ENCODE data around the gene CCDC141.

DNA sequence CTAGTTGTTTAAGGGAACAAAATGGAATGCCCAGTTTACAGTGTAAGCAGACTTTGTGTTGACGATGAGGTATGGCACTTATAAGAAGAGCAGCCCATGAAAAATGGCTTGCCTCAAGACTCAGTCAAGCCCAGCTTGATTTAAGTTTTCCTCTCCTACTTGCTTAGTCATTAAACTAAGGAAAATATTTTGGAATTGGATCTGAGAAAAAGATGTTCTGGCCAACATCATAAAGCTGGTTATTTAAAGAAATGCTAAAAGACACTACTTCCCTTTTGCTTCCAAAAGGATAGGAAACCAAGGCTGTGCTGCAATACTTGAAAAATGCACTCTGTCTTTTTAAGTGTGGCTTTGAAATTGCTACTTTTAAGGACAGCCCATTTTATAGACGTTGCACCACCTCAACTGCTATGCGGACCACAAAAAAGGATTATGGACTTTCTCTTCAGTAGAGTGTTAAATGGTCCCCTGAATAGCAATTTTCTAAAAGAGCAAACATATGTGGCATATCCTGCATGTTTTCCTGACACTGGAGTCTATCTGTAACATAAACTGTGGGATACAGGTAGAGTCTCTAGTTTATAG lies 32.1 kb downstream of the CCDC141 start:
- TF ChIP-seq POLR2AphosphoS5 (IDR thresholded peaks at IDR 0.05; ENCODE audit: low read depth): no peak
- TF ChIP-seq, protein P1, sequence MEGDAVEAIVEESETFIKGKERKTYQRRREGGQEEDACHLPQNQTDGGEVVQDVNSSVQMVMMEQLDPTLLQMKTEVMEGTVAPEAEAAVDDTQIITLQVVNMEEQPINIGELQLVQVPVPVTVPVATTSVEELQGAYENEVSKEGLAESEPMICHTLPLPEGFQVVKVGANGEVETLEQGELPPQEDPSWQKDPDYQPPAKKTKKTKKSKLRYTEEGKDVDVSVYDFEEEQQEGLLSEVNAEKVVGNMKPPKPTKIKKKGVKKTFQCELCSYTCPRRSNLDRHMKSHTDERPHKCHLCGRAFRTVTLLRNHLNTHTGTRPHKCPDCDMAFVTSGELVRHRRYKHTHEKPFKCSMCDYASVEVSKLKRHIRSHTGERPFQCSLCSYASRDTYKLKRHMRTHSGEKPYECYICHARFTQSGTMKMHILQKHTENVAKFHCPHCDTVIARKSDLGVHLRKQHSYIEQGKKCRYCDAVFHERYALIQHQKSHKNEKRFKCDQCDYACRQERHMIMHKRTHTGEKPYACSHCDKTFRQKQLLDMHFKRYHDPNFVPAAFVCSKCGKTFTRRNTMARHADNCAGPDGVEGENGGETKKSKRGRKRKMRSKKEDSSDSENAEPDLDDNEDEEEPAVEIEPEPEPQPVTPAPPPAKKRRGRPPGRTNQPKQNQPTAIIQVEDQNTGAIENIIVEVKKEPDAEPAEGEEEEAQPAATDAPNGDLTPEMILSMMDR (IDR thresholded peaks at IDR 0.05; ENCODE audit: insufficient read depth, low read length): no peak
- TF ChIP-seq, protein P2, sequence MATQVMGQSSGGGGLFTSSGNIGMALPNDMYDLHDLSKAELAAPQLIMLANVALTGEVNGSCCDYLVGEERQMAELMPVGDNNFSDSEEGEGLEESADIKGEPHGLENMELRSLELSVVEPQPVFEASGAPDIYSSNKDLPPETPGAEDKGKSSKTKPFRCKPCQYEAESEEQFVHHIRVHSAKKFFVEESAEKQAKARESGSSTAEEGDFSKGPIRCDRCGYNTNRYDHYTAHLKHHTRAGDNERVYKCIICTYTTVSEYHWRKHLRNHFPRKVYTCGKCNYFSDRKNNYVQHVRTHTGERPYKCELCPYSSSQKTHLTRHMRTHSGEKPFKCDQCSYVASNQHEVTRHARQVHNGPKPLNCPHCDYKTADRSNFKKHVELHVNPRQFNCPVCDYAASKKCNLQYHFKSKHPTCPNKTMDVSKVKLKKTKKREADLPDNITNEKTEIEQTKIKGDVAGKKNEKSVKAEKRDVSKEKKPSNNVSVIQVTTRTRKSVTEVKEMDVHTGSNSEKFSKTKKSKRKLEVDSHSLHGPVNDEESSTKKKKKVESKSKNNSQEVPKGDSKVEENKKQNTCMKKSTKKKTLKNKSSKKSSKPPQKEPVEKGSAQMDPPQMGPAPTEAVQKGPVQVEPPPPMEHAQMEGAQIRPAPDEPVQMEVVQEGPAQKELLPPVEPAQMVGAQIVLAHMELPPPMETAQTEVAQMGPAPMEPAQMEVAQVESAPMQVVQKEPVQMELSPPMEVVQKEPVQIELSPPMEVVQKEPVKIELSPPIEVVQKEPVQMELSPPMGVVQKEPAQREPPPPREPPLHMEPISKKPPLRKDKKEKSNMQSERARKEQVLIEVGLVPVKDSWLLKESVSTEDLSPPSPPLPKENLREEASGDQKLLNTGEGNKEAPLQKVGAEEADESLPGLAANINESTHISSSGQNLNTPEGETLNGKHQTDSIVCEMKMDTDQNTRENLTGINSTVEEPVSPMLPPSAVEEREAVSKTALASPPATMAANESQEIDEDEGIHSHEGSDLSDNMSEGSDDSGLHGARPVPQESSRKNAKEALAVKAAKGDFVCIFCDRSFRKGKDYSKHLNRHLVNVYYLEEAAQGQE (IDR thresholded peaks at IDR 0.05; ENCODE audit: insufficient replicate concordance, low read depth): no peak
- TF ChIP-seq GABPA (IDR thresholded peaks at IDR 0.05; ENCODE audit: low read depth): no peak
